Tibial nerve (tissue), 4 donors: ENCODE data around the gene MEP1B. TPM values are rescaled to one million over a fixed set of nuclear protein-coding genes. Genes with fewer than 3 reads are reported as not detected.
"Not testable (repeated sequence)": the region's sequence is repeated elsewhere in the genome, so short reads cannot be mapped to it uniquely, and the experiment has no call there.

Experiments used
- DNase-seq, 2 donors: peaks; one replicate each; pipeline ENCODE4 v3.0.0-alpha.2; 2019; ENCODE audit warnings: low spot score in 2 of 2
- H3K27ac ChIP-seq, 4 donors: fragments of 200-600 bp; sonication (generic) in 3 of 4; one replicate each; pipeline ENCODE4 v1.5.1; 2017 to 2019; ENCODE audit warnings: mild to moderate bottlenecking in 1 of 4
- H3K27me3 ChIP-seq, 2 donors: fragments of 200-600 bp; sonication (generic) in 1 of 2; one replicate each; pipeline versions ENCODE4 v1.5.1 to v1.6.0; 2017 to 2019
- H3K36me3 ChIP-seq, 3 donors: fragments of 200-600 bp; sonication (generic); one replicate each; pipeline ENCODE4 v1.5.1; 2018 to 2019
- H3K4me1 ChIP-seq, 4 donors: fragments of 200-600 bp; sonication (generic) in 3 of 4; one replicate each; pipeline ENCODE4 v1.5.1; 2017 to 2019
- H3K4me3 ChIP-seq, 4 donors: fragments of 200-600 bp; sonication (generic) in 3 of 4; one replicate each; pipeline ENCODE4 v1.5.1; 2017 to 2019; ENCODE audit warnings: mild to moderate bottlenecking in 1 of 4, moderate library complexity in 1 of 4
- H3K9me3 ChIP-seq, 4 donors: fragments of 200-600 bp; sonication (generic) in 3 of 4; one replicate each; pipeline ENCODE4 v1.5.1; 2017 to 2019
- CTCF ChIP-seq, 5 experiments: fragments of 200-600 bp in 3 of 5; fragments of 450-650 bp in 2 of 5; sonication (generic) in 3 of 5; IDR thresholded peaks; one replicate each; pipeline ENCODE4 v1.5.1; 2016 to 2019; ENCODE audit warnings: antibody characterized with exemption in 5 of 5, mild to moderate bottlenecking in 3 of 5, moderate library complexity in 2 of 5
- EP300 ChIP-seq, 2 donors: sonication (generic); formaldehyde crosslinking; IDR thresholded peaks; one replicate each; pipeline ENCODE4 v1.6.1; 2017; ENCODE audit warnings: antibody characterized with exemption in 2 of 2, mild to moderate bottlenecking in 1 of 2
- POLR2A ChIP-seq, 2 donors: fragments of 450-650 bp; IDR thresholded peaks; one replicate each; pipeline ENCODE4 v1.6.1; 2017; ENCODE audit warnings: antibody characterized with exemption in 2 of 2, mild to moderate bottlenecking in 2 of 2, moderate library complexity in 2 of 2
- WGBS, 2 donors: methylation state at CpG; one replicate each; pipeline ENCODE4 v1.1.5; 2018; 5-methylcytosine and 5-hydroxymethylcytosine counted together
- total RNA-seq, 4 donors: library from RNA; depleted of rRNA; stranded (reverse); fragments of >200 nt; gene quantifications; one replicate each; pipeline ENCODE4 v1.1.0, GENCODE V29; 2016

Gene MEP1B
- total RNA-seq, 4 donors from 2014 or later = not detected

GRCh38 chr18:32209685-32210445 lies 20.0 kb downstream of the MEP1B start:
- Histone ChIP-seq H3K9me3 (no peaks in the 10 kb centered on the region), H3K36me3 (no peaks in the 10 kb centered on the region), H3K4me1 (peaks cover 0 to 14% (median 0%) of the 10 kb centered on the region in 4 donors), H3K27ac (no peak overlapping the region), H3K4me3 (no peak overlapping the region), H3K27me3 (no peaks in the 10 kb centered on the region)
- WGBS, 2 donors = 82 to 89% methylated on average over 10 of the region's 10 CpGs
- DNase-seq = no peak
- TF ChIP-seq EP300 (IDR thresholded peaks at IDR 0.05) (no peak), POLR2A (IDR thresholded peaks at IDR 0.05) (no peak), CTCF (IDR thresholded peaks at IDR 0.05) (no peak)

DNA sequence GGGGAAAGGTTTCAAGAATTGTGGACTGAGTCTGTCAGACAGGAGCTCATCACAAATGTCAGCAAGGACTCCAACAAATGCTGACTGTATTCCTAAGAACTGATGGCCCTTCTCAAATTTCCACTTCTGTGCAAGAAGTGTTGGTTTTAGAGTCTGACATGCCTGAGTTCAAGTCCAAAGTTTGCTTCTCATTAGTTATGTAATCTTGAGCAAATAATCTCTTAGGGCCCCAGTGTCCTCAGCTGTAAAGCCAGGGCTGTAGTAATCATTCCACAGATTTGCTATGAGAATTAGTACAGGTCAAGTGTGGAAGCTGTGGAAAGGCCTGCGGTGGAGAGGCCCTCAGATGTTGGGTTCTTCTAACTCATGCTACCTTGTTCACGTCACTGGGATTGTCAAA lies 23.9 kb downstream of the MEP1B start:
- H3K4me3 ChIP-seq = no peak overlapping the region
- H3K27ac ChIP-seq = no peak overlapping the region
- 77 to 91% methylated on average over 2 of the region's 2 CpGs for WGBS, 2 donors
- no peaks in the 10 kb centered on the region for H3K9me3 ChIP-seq
- no peak for TF ChIP-seq POLR2A (IDR thresholded peaks at IDR 0.05)
- no peak for TF ChIP-seq EP300 (IDR thresholded peaks at IDR 0.05)
- TF ChIP-seq CTCF (IDR thresholded peaks at IDR 0.05) = no peak
- no peak for DNase-seq
- no peaks in the 10 kb centered on the region for H3K27me3 ChIP-seq
- no peaks in the 10 kb centered on the region for H3K36me3 ChIP-seq
- H3K4me1 ChIP-seq = peaks cover 0 to 2% (median 0%) of the 10 kb centered on the region in 4 donors

DNA sequence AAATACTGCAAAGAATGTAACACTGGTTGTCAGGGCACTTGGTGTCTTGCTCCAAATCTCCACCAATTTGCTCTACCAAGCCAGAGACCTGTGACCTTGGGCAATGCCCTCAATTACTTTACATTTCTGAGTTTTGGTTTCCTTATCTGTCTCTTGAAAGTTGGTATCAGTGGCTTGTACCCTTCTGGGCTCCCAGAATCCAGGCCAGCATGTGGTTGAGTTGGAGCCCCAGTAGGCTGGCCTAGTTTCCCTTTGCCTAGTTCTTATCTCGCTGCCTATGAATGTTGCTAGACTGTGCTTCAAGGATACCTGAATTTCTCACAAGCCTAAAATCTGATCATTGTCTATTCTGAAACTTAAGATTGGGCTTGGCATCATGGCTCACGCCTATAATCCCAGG lies 26.6 kb downstream of the MEP1B start:
- 98 to 100% methylated on average over 2 of the region's 2 CpGs for WGBS, 2 donors
- no peaks in the 10 kb centered on the region for H3K4me1 ChIP-seq

GRCh38 chr18:32219431-32220018 lies 29.7 kb downstream of the MEP1B start:
- WGBS, 2 donors = 65 to 70% methylated on average over 3 of the region's 3 CpGs
- TF ChIP-seq CTCF (IDR thresholded peaks at IDR 0.05) (no peak), EP300 (IDR thresholded peaks at IDR 0.05) (no peak), POLR2A (IDR thresholded peaks at IDR 0.05) (no peak)

More for the DNA sequence above, 26.6 kb downstream of the MEP1B start:
- Histone ChIP-seq H3K27me3 (no peaks in the 10 kb centered on the region), H3K4me3 (no peak overlapping the region), H3K9me3 (no peaks in the 10 kb centered on the region), H3K27ac (no peak overlapping the region), H3K36me3 (no peaks in the 10 kb centered on the region)
- TF ChIP-seq CTCF (IDR thresholded peaks at IDR 0.05) = no peak
- no peak for TF ChIP-seq EP300 (IDR thresholded peaks at IDR 0.05)
- TF ChIP-seq POLR2A (IDR thresholded peaks at IDR 0.05) = no peak
- no peak for DNase-seq

DNA sequence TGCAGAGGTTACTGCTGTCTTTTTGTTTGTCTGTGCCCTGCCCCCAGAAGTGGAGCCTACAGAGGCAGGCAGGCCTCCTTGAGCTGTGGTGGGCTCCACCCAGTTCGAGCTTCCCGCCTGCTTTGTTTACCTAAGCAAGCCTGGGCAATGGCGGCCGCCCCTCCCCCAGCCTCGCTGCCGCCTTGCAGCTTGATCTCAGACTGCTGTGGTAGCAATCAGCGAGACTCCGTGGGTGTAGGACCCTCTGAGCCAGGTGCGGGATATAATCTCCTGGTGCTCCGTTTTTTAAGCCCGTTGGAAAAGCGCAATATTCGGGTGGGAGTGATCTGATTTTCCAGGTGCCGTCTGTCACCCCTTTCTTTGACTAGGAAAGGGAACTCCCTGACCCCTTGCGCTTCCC lies 43.5 kb downstream of the MEP1B start:
- WGBS, 2 donors = 98% methylated on average over 15 of the region's 15 CpGs
- not testable (repeated sequence) for H3K27ac ChIP-seq, H3K27me3 ChIP-seq, H3K36me3 ChIP-seq, H3K4me3 ChIP-seq, DNase-seq, H3K9me3 ChIP-seq, H3K4me1 ChIP-seq

More at GRCh38 chr18:32219431-32220018, 29.7 kb downstream of the MEP1B start:
- H3K9me3 ChIP-seq = no peaks in the 10 kb centered on the region
- H3K36me3 ChIP-seq = no peaks in the 10 kb centered on the region
- H3K4me3 ChIP-seq = no peak overlapping the region
- no peak overlapping the region for H3K27ac ChIP-seq
- no peaks in the 10 kb centered on the region for H3K4me1 ChIP-seq
- DNase-seq = no peak
- no peaks in the 10 kb centered on the region for H3K27me3 ChIP-seq
